Psoas muscle (tissue), 8 donors: ENCODE results near the gene AQP7. TPM values are rescaled to one million over a fixed set of nuclear protein-coding genes. Genes with fewer than 3 reads are reported as not detected.
A peak's percentile ranks its signal among the peaks of the same experiment; 100 is the strongest.

Experiments
- ATAC-seq, 4 donors: fragments of 200-7000 bp; cut with Tn5 transposase; one replicate each; pipeline ENCODE4 v1.9.1; 2020; ENCODE audit warnings: moderate library complexity in 3 of 4, mild to moderate bottlenecking in 2 of 4
- DNase-seq, 2 donors: peaks; one replicate each; pipeline ENCODE4 v3.0.0-alpha.2; 2020
- H3K27ac ChIP-seq: fragments of 200-600 bp; one replicate; pipeline ENCODE4 v1.8.0; 2022
- H3K27me3 ChIP-seq, 3 donors: fragments of 200-600 bp in 1 of 3; one replicate each; pipeline versions ENCODE4 v1.6.1 to v1.8.0; 2013 to 2022; ENCODE audit warnings: low read length in 2 of 3, mild to moderate bottlenecking in 2 of 3, moderate library complexity in 1 of 3; ENCODE audit not compliant: insufficient read depth in 3 of 3
- H3K36me3 ChIP-seq, 2 donors: fragments of 200-600 bp in 1 of 2; one replicate each; pipeline versions ENCODE4 v1.6.1 to v1.8.0; 2013 to 2022; ENCODE audit warnings: low read depth in 1 of 2, mild to moderate bottlenecking in 1 of 2, moderate library complexity in 1 of 2; ENCODE audit not compliant: insufficient read depth in 1 of 2
- H3K4me1 ChIP-seq: fragments of 200-600 bp; one replicate; pipeline ENCODE4 v1.8.0; 2022
- H3K4me3 ChIP-seq: fragments of 200-600 bp; one replicate; pipeline ENCODE4 v1.8.0; 2022; ENCODE audit warnings: mild to moderate bottlenecking
- H3K9me3 ChIP-seq: fragments of 200-600 bp; one replicate; pipeline ENCODE4 v1.8.0; 2022
- CTCF ChIP-seq: fragments of 200-600 bp; IDR thresholded peaks from one replicate; pipeline ENCODE4 v1.8.0; 2022; ENCODE audit warnings: antibody characterized with exemption
- WGBS, 3 donors: extraction: QIAGEN DNeasy Blood & Tissue Kit; methylation state at CpG; one replicate each; pipeline versions ENCODE4 v1.1.6 to v1.1.7; 2013; 5-methylcytosine and 5-hydroxymethylcytosine counted together
- intact Hi-C, 2 donors: fragments of 100-400 bp; cut with DNase I; formaldehyde crosslinking; loops; one replicate each; pipeline versions ENCODE4 v1.11.0 to v1.14.2; 2022
- polyA plus RNA-seq, 3 donors: library from polyadenylated mRNA; stranded (reverse); fragments of 200-250 nt; gene quantifications; one replicate each; pipeline ENCODE4 v1.2.3, GENCODE V29; 2013
- total RNA-seq, 4 donors: library from RNA; stranded (reverse); fragmentation: NEBNext Ultra II Directional in 2 of 4; extraction: Animal tissue kit (Norgen Biotek cat#: 25700) in 2 of 4; gene quantifications; one replicate each; pipeline versions ENCODE4 v1.2.1 to v1.2.4, GENCODE V29; 2021 to 2023
- donor health status: healthy with polysubstance abuse.
- donor health status: DM: no; HTN: no; CAD: no; lungs with moderate emphysema.
- donor health status: Bipolar disorder and iron deficiency.
- donor health status: healthy.
- donor health status: DM: yes; HTN: yes; CAD: no.
- donor health status: DM: no; HTN: no; CAD: no.
- donor health status: DM: no; HTN: no; CAD: no.
- donor health status: DM: yes; HTN: yes; CAD: no.

AQP7 gene
- total and polyA plus RNA-seq, 7 donors, result 8.6 to 45.0 (median 10.8) TPM

- Histone ChIP-seq H3K4me3 (peak within 1 kb of the TSS; percentile 67), H3K27me3 (no peaks in the 10 kb centered on the region), H3K36me3 (no peaks in the 10 kb centered on the region), H3K27ac (peak within 1 kb of the TSS; percentile 58), H3K4me1 (peaks cover 14% of the 10 kb centered on the region), H3K9me3 (no peaks in the 10 kb centered on the region)
- peak; percentile 24 for TF ChIP-seq CTCF
- intact Hi-C loops, result no loop called here
- WGBS, 3 donors, result 1% methylated on average over 42 to 50 of the region's 50 CpGs
- peak; percentile 69 to 81 for DNase-seq
- ATAC-seq, result peak; percentile 86 to 94 (median 90)
Observed at GRCh38 chr9:33446946-33447798, 44.8 kb upstream of the AQP7 start, which contains the start of gene AQP3. Gene AQP3, minus strand, starts transcription at chr9:33447593. Its CDS starts 63 bp downstream, at chr9:33447530.

GRCh38 chr9:33446240-33446945, 44.0 kb upstream of the AQP7 start:
- Histone ChIP-seq H3K9me3 (no peaks in the 10 kb centered on the region), H3K36me3 (no peaks in the 10 kb centered on the region), H3K4me3 (peak overlapping the region; percentile 67), H3K27me3 (no peaks in the 10 kb centered on the region), H3K27ac (peak overlapping the region; percentile 58), H3K4me1 (peaks cover 14% of the 10 kb centered on the region)
- TF ChIP-seq CTCF, result no peak
- ATAC-seq, result peak; percentile 8 to 39 (median 22)
- WGBS, 3 donors, result 56 to 62% (median 60%) methylated on average over 12 of the region's 12 CpGs
- no peak for DNase-seq
- intact Hi-C loops, result no loop called here

- no peak for ATAC-seq
- H3K4me1 ChIP-seq, result peaks cover 14% of the 10 kb centered on the region
- DNase-seq, result no peak
- H3K27ac ChIP-seq, result no peak overlapping the region
- intact Hi-C loops, result no loop called here
- H3K4me3 ChIP-seq, result no peak overlapping the region
- H3K9me3 ChIP-seq, result no peaks in the 10 kb centered on the region
- WGBS, 3 donors, result 92 to 96% (median 92%) methylated on average over 10 to 11 of the region's 11 CpGs
- no peak for TF ChIP-seq CTCF
- H3K36me3 ChIP-seq, result no peaks in the 10 kb centered on the region
- H3K27me3 ChIP-seq, result no peaks in the 10 kb centered on the region
Observed at GRCh38 chr9:33445389-33446239, 43.2 kb upstream of the AQP7 start.

- H3K27me3 ChIP-seq, result no peaks in the 10 kb centered on the region
- 73 to 80% (median 79%) methylated on average over 10 of the region's 10 CpGs for WGBS, 3 donors
- no peaks in the 10 kb centered on the region for H3K9me3 ChIP-seq
- ATAC-seq (no peak), DNase-seq (no peak)
- peaks cover 14% of the 10 kb centered on the region for H3K4me1 ChIP-seq
- TF ChIP-seq CTCF, result no peak
- no peak overlapping the region for H3K4me3 ChIP-seq
- no peaks in the 10 kb centered on the region for H3K36me3 ChIP-seq
- intact Hi-C loops, result no loop called here
- H3K27ac ChIP-seq, result no peak overlapping the region
Observed at GRCh38 chr9:33443464-33444154, 41.2 kb upstream of the AQP7 start.
